Measurements from ENCODE around the gene SLC22A16.

GRCh38 chr6:110389689-110390382 lies 86.6 kb downstream of the SLC22A16 start:
- TF ChIP-seq, protein P1, sequence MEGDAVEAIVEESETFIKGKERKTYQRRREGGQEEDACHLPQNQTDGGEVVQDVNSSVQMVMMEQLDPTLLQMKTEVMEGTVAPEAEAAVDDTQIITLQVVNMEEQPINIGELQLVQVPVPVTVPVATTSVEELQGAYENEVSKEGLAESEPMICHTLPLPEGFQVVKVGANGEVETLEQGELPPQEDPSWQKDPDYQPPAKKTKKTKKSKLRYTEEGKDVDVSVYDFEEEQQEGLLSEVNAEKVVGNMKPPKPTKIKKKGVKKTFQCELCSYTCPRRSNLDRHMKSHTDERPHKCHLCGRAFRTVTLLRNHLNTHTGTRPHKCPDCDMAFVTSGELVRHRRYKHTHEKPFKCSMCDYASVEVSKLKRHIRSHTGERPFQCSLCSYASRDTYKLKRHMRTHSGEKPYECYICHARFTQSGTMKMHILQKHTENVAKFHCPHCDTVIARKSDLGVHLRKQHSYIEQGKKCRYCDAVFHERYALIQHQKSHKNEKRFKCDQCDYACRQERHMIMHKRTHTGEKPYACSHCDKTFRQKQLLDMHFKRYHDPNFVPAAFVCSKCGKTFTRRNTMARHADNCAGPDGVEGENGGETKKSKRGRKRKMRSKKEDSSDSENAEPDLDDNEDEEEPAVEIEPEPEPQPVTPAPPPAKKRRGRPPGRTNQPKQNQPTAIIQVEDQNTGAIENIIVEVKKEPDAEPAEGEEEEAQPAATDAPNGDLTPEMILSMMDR (conservative IDR thresholded peaks at IDR 0.05 in 1 of 2, IDR thresholded peaks at IDR 0.05 in 1 of 2; ENCODE audit: low read depth in 1 of 2, low read length in 2 of 2), result no peak
- TF ChIP-seq EZH2 (IDR thresholded peaks at IDR 0.05; ENCODE audit: low read length, missing control alignments), result no peak

Measured in fibroblast of lung (primary cell).